ENCODE measurements around the gene FGF3. TPM values are rescaled to one million over a fixed set of nuclear protein-coding genes. Genes with fewer than 3 reads are reported as not detected.

Gene FGF3
- polyA plus RNA-seq, 1 experiment, result not detected

- TF ChIP-seq, protein P1, sequence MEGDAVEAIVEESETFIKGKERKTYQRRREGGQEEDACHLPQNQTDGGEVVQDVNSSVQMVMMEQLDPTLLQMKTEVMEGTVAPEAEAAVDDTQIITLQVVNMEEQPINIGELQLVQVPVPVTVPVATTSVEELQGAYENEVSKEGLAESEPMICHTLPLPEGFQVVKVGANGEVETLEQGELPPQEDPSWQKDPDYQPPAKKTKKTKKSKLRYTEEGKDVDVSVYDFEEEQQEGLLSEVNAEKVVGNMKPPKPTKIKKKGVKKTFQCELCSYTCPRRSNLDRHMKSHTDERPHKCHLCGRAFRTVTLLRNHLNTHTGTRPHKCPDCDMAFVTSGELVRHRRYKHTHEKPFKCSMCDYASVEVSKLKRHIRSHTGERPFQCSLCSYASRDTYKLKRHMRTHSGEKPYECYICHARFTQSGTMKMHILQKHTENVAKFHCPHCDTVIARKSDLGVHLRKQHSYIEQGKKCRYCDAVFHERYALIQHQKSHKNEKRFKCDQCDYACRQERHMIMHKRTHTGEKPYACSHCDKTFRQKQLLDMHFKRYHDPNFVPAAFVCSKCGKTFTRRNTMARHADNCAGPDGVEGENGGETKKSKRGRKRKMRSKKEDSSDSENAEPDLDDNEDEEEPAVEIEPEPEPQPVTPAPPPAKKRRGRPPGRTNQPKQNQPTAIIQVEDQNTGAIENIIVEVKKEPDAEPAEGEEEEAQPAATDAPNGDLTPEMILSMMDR (IDR thresholded peaks at IDR 0.05; ENCODE audit: low read depth, low read length), result no peak
- Histone ChIP-seq H3K9me3 (ENCODE audit: control insufficient read depth, insufficient read depth, low read length) (no peaks in the 10 kb centered on the region; the same call in 1 of the 2 replicates), H3K4me3 (ENCODE audit: low read depth, low read length) (no peak overlapping the region), H3K27ac (ENCODE audit: low read depth, low read length) (no peak overlapping the region), H3K27me3 (ENCODE audit: control insufficient read depth, insufficient read depth, low read length) (peaks cover 43% of the 10 kb centered on the region)
- no peak for DNase-seq (ENCODE audit: low read depth, low spot score)
- ChIA-PET POLR2A (no interaction called here), CTCF (no interaction called here)
Measured at GRCh38 chr11:69830086-69830485, 10.9 kb upstream of the FGF3 start.

- no peak overlapping the region for H3K27ac ChIP-seq (ENCODE audit: low read depth, low read length)
- ChIA-PET POLR2A (no interaction called here), CTCF (no interaction called here)
- DNase-seq (ENCODE audit: low read depth, low spot score), result no peak
- H3K9me3 ChIP-seq (ENCODE audit: control insufficient read depth, insufficient read depth, low read length), result no peaks in the 10 kb centered on the region; the same call in 1 of the 2 replicates
- peaks cover 35% of the 10 kb centered on the region for H3K27me3 ChIP-seq (ENCODE audit: control insufficient read depth, insufficient read depth, low read length)
- TF ChIP-seq, protein P1 (IDR thresholded peaks at IDR 0.05; ENCODE audit: low read depth, low read length), result no peak
- H3K4me3 ChIP-seq (ENCODE audit: low read depth, low read length), result no peak overlapping the region
Measured at GRCh38 chr11:69828971-69829344, 9.7 kb upstream of the FGF3 start.

- TF ChIP-seq, protein P1 (IDR thresholded peaks at IDR 0.05; ENCODE audit: low read depth, low read length), result no peak
- Histone ChIP-seq H3K4me3 (ENCODE audit: low read depth, low read length) (no peak overlapping the region), H3K27ac (ENCODE audit: low read depth, low read length) (no peak overlapping the region), H3K9me3 (ENCODE audit: control insufficient read depth, insufficient read depth, low read length) (no peaks in the 10 kb centered on the region; the same call in 1 of the 2 replicates), H3K27me3 (ENCODE audit: control insufficient read depth, insufficient read depth, low read length) (peaks cover 37% of the 10 kb centered on the region)
- CTCF ChIA-PET, result no interaction called here
- no peak for DNase-seq (ENCODE audit: low read depth, low spot score)
- POLR2A ChIA-PET, result no interaction called here
Measured at GRCh38 chr11:69828276-69828970, 9.2 kb upstream of the FGF3 start.

- ChIA-PET CTCF (no interaction called here), POLR2A (no interaction called here)
- Histone ChIP-seq H3K9me3 (ENCODE audit: control insufficient read depth, insufficient read depth, low read length) (no peaks in the 10 kb centered on the region; the same call in 1 of the 2 replicates), H3K27me3 (ENCODE audit: control insufficient read depth, insufficient read depth, low read length) (peaks cover 34% of the 10 kb centered on the region), H3K4me3 (ENCODE audit: low read depth, low read length) (no peak overlapping the region), H3K27ac (ENCODE audit: low read depth, low read length) (no peak overlapping the region)
- no peak for DNase-seq (ENCODE audit: low read depth, low spot score)
- TF ChIP-seq, protein P1 (IDR thresholded peaks at IDR 0.05; ENCODE audit: low read depth, low read length), result no peak
Measured at GRCh38 chr11:69826773-69827172, 7.6 kb upstream of the FGF3 start.

GRCh38 chr11:69825941-69826340 is 6.7 kb upstream of the FGF3 start:
- Histone ChIP-seq H3K27me3 (ENCODE audit: control insufficient read depth, insufficient read depth, low read length) (peaks cover 38% of the 10 kb centered on the region), H3K4me3 (ENCODE audit: low read depth, low read length) (no peak overlapping the region), H3K27ac (ENCODE audit: low read depth, low read length) (no peak overlapping the region), H3K9me3 (ENCODE audit: control insufficient read depth, insufficient read depth, low read length) (no peaks in the 10 kb centered on the region; the same call in 1 of the 2 replicates)
- ChIA-PET POLR2A (no interaction called here), CTCF (no interaction called here)
- TF ChIP-seq, protein P1 (IDR thresholded peaks at IDR 0.05; ENCODE audit: low read depth, low read length), result no peak
- DNase-seq (ENCODE audit: low read depth, low spot score), result no peak

All from AG04450 (cell line).